ENCODE results near the gene RPL36.

Gene RPL36

GRCh38 chr19:5690125-5690954 lies at the start of gene RPL36:
Gene RPL36 (plus strand): TSS chr19:5690295. CDS start chr19:5690508, 213 bp downstream.
- peak; percentile 99 for DNase-seq

GRCh38 chr19:5641171-5641570 lies 48.9 kb upstream of the RPL36 start:
- DNase-seq = no peak

GRCh38 chr19:5642204-5642603 lies 47.9 kb upstream of the RPL36 start:
- DNase-seq = no peak

- no peak for DNase-seq
Measured at GRCh38 chr19:5643060-5643459, 47.0 kb upstream of the RPL36 start.

GRCh38 chr19:5644037-5644436 lies 46.1 kb upstream of the RPL36 start:
- no peak for DNase-seq

- DNase-seq = no peak
Measured at GRCh38 chr19:5645409-5645808, 44.7 kb upstream of the RPL36 start.

GRCh38 chr19:5646703-5647102 lies 43.4 kb upstream of the RPL36 start:
- DNase-seq = no peak

GRCh38 chr19:5648464-5648863 lies 41.6 kb upstream of the RPL36 start:
- DNase-seq = no peak

- no peak for DNase-seq
Measured at GRCh38 chr19:5651361-5651760, 38.7 kb upstream of the RPL36 start.

- no peak for DNase-seq
Measured at GRCh38 chr19:5652261-5652660, 37.8 kb upstream of the RPL36 start.

- no peak for DNase-seq
Measured at GRCh38 chr19:5654931-5655330, 35.2 kb upstream of the RPL36 start.

- DNase-seq = no peak
Measured at GRCh38 chr19:5655412-5655811, 34.7 kb upstream of the RPL36 start.

GRCh38 chr19:5661483-5661882 lies 28.6 kb upstream of the RPL36 start:
- DNase-seq = no peak

- DNase-seq = no peak
Measured at GRCh38 chr19:5663904-5664303, 26.2 kb upstream of the RPL36 start.

GRCh38 chr19:5664515-5664914 lies 25.6 kb upstream of the RPL36 start:
- no peak for DNase-seq

- no peak for DNase-seq
Measured at GRCh38 chr19:5665781-5666513, 24.1 kb upstream of the RPL36 start.

GRCh38 chr19:5666921-5667610 lies 23.0 kb upstream of the RPL36 start:
- no peak for DNase-seq

- no peak for DNase-seq
Measured at GRCh38 chr19:5667751-5668271, 22.3 kb upstream of the RPL36 start.

- no peak for DNase-seq
Measured at GRCh38 chr19:5669212-5669611, 20.9 kb upstream of the RPL36 start.

- DNase-seq = no peak
Measured at GRCh38 chr19:5671600-5671999, 18.5 kb upstream of the RPL36 start.

- DNase-seq = no peak
Measured at GRCh38 chr19:5672708-5673459, 17.2 kb upstream of the RPL36 start.

- no peak for DNase-seq
Measured at GRCh38 chr19:5673752-5674151, 16.3 kb upstream of the RPL36 start.

- DNase-seq = no peak
Measured at GRCh38 chr19:5674714-5675113, 15.4 kb upstream of the RPL36 start.
